ENCODE results near the gene SEMA3E. TPM values are rescaled to one million over a fixed set of nuclear protein-coding genes. Genes with fewer than 3 reads are reported as not detected.
"Not testable (repeated sequence)": the region's sequence is repeated elsewhere in the genome, so short reads cannot be mapped to it uniquely, and the experiment has no call there.

The SEMA3E gene
- total and polyA plus RNA-seq, 8 donors = 2.1 to 38.0 (median 23.8) TPM

DNA sequence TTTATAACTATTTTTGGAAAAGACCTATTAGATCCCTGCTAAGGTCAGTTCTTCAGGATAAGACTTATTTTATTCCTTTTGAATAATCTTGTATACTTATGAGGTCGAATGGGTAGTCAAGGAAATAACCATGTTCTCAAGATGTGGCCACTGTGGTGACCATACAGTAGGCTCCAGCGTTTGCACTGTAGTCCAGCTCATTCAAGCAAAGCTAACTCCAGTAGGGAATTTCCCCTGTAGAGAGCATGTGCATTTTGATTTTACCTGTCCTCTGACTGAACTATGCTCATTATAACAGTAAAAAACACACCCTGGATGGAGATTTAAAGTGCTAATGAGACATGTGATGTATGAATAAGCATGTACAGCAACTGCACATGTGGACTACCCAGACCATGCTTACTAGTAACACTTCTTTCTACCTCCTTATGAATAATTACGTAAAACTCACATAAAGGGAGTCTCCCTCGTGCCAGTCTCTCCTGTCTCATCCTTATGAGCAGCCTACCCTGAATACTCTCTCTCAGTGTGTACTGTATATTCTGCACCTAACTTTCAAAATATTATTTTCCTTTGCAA is 32.4 kb upstream of the SEMA3E start:
- intact Hi-C loops (cut with DNase I) = no loop called here
- TF ChIP-seq, protein P1, sequence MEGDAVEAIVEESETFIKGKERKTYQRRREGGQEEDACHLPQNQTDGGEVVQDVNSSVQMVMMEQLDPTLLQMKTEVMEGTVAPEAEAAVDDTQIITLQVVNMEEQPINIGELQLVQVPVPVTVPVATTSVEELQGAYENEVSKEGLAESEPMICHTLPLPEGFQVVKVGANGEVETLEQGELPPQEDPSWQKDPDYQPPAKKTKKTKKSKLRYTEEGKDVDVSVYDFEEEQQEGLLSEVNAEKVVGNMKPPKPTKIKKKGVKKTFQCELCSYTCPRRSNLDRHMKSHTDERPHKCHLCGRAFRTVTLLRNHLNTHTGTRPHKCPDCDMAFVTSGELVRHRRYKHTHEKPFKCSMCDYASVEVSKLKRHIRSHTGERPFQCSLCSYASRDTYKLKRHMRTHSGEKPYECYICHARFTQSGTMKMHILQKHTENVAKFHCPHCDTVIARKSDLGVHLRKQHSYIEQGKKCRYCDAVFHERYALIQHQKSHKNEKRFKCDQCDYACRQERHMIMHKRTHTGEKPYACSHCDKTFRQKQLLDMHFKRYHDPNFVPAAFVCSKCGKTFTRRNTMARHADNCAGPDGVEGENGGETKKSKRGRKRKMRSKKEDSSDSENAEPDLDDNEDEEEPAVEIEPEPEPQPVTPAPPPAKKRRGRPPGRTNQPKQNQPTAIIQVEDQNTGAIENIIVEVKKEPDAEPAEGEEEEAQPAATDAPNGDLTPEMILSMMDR (IDR thresholded peaks at IDR 0.05) = no peak
- Histone ChIP-seq H3K36me3 (no peaks in the 10 kb centered on the region), H3K4me3 (no peak overlapping the region), H3K27me3 (no peaks in the 10 kb centered on the region), H3K4me1 (no peaks in the 10 kb centered on the region), H3K9me3 (no peaks in the 10 kb centered on the region), H3K27ac (no peak overlapping the region)
- ATAC-seq = no peak
- no peak for DNase-seq

DNA sequence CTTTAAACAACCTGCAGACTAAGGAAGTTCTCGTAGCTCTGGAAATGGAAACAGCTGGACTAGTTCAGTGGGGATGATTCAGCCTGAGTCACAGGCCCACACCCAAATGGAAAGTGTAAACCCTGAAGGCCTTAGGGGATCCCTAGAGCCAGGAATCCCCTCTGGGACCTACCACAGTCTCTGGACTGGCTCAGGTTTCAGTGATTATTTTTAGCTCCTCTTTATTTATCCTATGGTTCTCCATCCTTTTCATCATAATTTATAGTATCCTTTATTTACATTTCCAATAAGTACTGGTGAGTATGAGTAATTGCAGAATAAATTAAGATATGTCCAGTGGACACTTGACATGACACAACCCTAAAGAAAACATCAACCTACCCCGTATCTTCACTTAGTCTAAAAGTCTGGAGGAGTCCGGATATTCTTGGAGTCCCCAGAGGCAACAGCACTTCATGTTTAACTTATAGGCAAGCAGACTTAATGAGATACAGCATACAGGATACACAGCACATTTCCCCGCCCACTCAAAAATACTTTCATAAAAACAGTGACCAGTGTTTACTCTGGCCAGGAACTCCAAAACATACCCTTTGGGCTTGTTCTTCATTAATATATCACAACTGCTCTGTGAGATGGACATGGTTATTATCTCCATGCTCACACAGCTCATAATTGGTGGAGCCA is 28.4 kb upstream of the SEMA3E start:
- TF ChIP-seq, protein P1 (IDR thresholded peaks at IDR 0.05) = no peak
- H3K27me3 ChIP-seq = no peaks in the 10 kb centered on the region
- no peaks in the 10 kb centered on the region for H3K4me1 ChIP-seq
- intact Hi-C loops (cut with DNase I) = no loop called here
- DNase-seq = peak in 1 of 4 donors; percentile 47
- peaks cover 0 to 4% of the 10 kb centered on the region in 2 donors for H3K9me3 ChIP-seq
- ATAC-seq = peak; percentile 95
- H3K36me3 ChIP-seq = no peaks in the 10 kb centered on the region
- no peak overlapping the region for H3K27ac ChIP-seq
- no peak overlapping the region for H3K4me3 ChIP-seq

DNA sequence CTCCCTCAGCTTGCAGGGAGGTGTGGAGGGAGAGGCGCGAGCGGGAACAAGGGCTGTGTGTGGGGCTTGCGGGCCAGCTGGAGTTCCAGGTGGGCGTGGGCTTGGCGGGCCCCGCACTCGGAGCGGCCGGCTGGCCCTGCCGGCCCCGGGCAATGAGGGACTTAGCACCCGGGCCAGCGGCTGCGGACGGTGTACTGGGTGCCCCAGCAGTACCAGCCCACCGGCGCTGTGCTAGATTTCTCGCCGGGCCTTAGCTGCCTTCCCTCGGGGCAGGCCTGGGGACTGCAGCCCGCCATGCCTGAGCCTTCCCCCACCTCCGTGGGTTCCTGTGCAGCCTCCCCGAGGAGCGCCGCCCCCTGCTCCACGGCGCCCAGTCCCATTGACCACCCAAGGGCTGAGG is 24.4 kb upstream of the SEMA3E start:
- not testable (repeated sequence) for ATAC-seq

DNA sequence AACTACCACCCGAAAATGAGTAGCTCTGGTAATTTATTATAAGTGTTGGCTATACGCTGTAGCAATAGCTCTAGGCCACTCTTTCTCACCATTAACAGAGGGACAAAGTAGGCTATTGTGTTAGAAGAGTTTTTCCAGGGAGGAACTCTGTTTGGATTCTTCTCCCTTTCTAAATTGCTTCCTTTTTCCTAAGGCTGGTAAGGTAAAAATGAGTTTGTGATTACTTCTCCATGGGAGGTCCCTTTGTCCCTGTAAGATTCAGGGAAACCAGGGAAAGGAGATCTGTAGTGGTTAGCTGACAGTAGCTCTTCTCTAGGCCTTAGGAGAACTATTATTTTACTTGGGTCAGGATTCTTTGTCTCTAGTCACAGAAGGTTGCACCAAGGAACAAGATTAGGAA is 23.2 kb upstream of the SEMA3E start:
- H3K27me3 ChIP-seq = no peaks in the 10 kb centered on the region
- H3K27ac ChIP-seq = no peak overlapping the region
- H3K4me1 ChIP-seq = no peaks in the 10 kb centered on the region
- DNase-seq (no peak), ATAC-seq (no peak)
- intact Hi-C loops (cut with DNase I) = no loop called here
- TF ChIP-seq, protein P1 (IDR thresholded peaks at IDR 0.05) = no peak
- no peaks in the 10 kb centered on the region for H3K36me3 ChIP-seq
- H3K9me3 ChIP-seq = peaks cover 0 to 4% of the 10 kb centered on the region in 2 donors
- H3K4me3 ChIP-seq = no peak overlapping the region

More for the DNA sequence above, 24.4 kb upstream of the SEMA3E start:
- DNase-seq = peak in 1 of 4 donors; percentile 67
- intact Hi-C loops (cut with DNase I); H3K36me3 ChIP-seq; H3K9me3 ChIP-seq; H3K27ac ChIP-seq; H3K4me3 ChIP-seq; H3K27me3 ChIP-seq; H3K4me1 ChIP-seq: not testable (repeated sequence)

- TF ChIP-seq, protein P1 (IDR thresholded peaks at IDR 0.05) = no peak
- Histone ChIP-seq H3K4me1 (no peaks in the 10 kb centered on the region), H3K4me3 (no peak overlapping the region), H3K9me3 (no peaks in the 10 kb centered on the region), H3K36me3 (no peaks in the 10 kb centered on the region), H3K27ac (no peak overlapping the region), H3K27me3 (no peaks in the 10 kb centered on the region)
- no peak for ATAC-seq
- intact Hi-C loops (cut with DNase I) = no loop called here
- DNase-seq = peak in 1 of 4 donors; percentile 41
Measured at GRCh38 chr7:83663131-83663530, 14.2 kb upstream of the SEMA3E start.
